HepG2 (cell line): ENCODE results near the gene RCC1. TPM values are rescaled to one million over a fixed set of nuclear protein-coding genes. Genes with fewer than 3 reads are reported as not detected.
A peak's percentile ranks its signal among the peaks of the same experiment; 100 is the strongest.

Experiments used
- FOXA3 ChIP-seq: IDR thresholded peaks from 2 replicates; pipeline ENCODE4 v1.6.1; 2016; ENCODE audit warnings: missing genetic modification reagents, missing compliant biosample characterization
- HDAC2 ChIP-seq: sonication (generic); formaldehyde crosslinking; IDR thresholded peaks from 2 replicates; pipeline ENCODE4 v1.4.0; 2020; ENCODE audit warnings: missing genetic modification reagents
- HOXD1 ChIP-seq: sonication (generic); formaldehyde crosslinking; IDR thresholded peaks from 2 replicates; pipeline ENCODE4 v1.5.0; 2020; ENCODE audit warnings: missing genetic modification reagents
- JUNB ChIP-seq: sonication (generic); formaldehyde crosslinking; IDR thresholded peaks from 2 replicates; pipeline ENCODE4 v1.8.0; 2022; ENCODE audit warnings: missing genetic modification reagents, mild to moderate bottlenecking, borderline replicate concordance
- KLF16 ChIP-seq, 2 experiments: sonication (generic) in 1 of 2; formaldehyde crosslinking in 1 of 2; IDR thresholded peaks; 2 replicates each; pipeline versions ENCODE4 v1.6.1 to v1.8.0; 2016 to 2023; ENCODE audit warnings: missing genetic modification reagents in 2 of 2, missing compliant biosample characterization in 1 of 2
- NFATC3 ChIP-seq: sonication (generic); formaldehyde crosslinking; IDR thresholded peaks from 2 replicates; pipeline ENCODE4 v1.5.1; 2020; ENCODE audit warnings: mild to moderate bottlenecking, missing genetic modification reagents
- NR1H2 ChIP-seq: sonication (generic); formaldehyde crosslinking; IDR thresholded peaks from 2 replicates; pipeline ENCODE4 v1.8.1; 2022; ENCODE audit warnings: low read depth, missing genetic modification reagents, borderline replicate concordance
- POLR2G ChIP-seq: fragments of 200-400 bp; formaldehyde crosslinking; IDR thresholded peaks from 2 replicates; pipeline ENCODE4 v1.6.1; 2018; ENCODE audit warnings: mild to moderate bottlenecking, low read depth, low read length, moderate library complexity
- RBM22 ChIP-seq: fragments of 200-400 bp; formaldehyde crosslinking; optimal IDR thresholded peaks from 2 replicates; pipeline ENCODE3; 2017; ENCODE audit warnings: mild to moderate bottlenecking, low read length, moderate library complexity
- SMYD3 ChIP-seq: sonication (generic); formaldehyde crosslinking; IDR thresholded peaks from 2 replicates; pipeline ENCODE4 v1.8.1; 2023; ENCODE audit warnings: mild to moderate bottlenecking, missing genetic modification reagents
- XRCC5 ChIP-seq: fragments of 200-400 bp; formaldehyde crosslinking; optimal IDR thresholded peaks from 2 replicates; pipeline ENCODE3; 2017; ENCODE audit warnings: mild to moderate bottlenecking, low read length
- YEATS4 ChIP-seq: sonication (generic); formaldehyde crosslinking; IDR thresholded peaks from 2 replicates; pipeline ENCODE4 v1.4.0; 2020; ENCODE audit warnings: missing genetic modification reagents, borderline replicate concordance
- ZBTB3 ChIP-seq: sonication (generic); formaldehyde crosslinking; IDR thresholded peaks from 2 replicates; pipeline ENCODE4 v1.4.0; 2020; ENCODE audit warnings: low read depth, mild to moderate bottlenecking, moderate library complexity, missing genetic modification reagents, borderline replicate concordance
- ZNF589 ChIP-seq: sonication (generic); formaldehyde crosslinking; conservative IDR thresholded peaks from 2 replicates; pipeline ENCODE4 v1.8.0; 2022; ENCODE audit warnings: mild to moderate bottlenecking, moderate library complexity, missing genetic modification reagents
- ZNF703 ChIP-seq: sonication (generic); formaldehyde crosslinking; IDR thresholded peaks from 2 replicates; pipeline ENCODE4 v1.5.1; 2020; ENCODE audit warnings: missing genetic modification reagents, mild to moderate bottlenecking, moderate library complexity, borderline replicate concordance
- polyA plus RNA-seq, 8 experiments: library from polyadenylated mRNA; depleted of rRNA in 3 of 8; stranded (reverse) in 7 of 8; unstranded in 1 of 8; fragments of >200 nt; fragmentation: Illumina TruSeq in 4 of 8; extraction: Trizol in 4 of 8; gene quantifications; 2 replicates each; pipeline versions ENCODE4 v1.2.1 to v1.2.3, GENCODE V29; 2011 to 2016; ENCODE audit warnings: low read depth in 4 of 8, missing spikeins in 1 of 8, mixed read lengths in 1 of 8; ENCODE audit not compliant: insufficient read depth in 1 of 8
- total RNA-seq, 5 experiments: library from RNA; depleted of rRNA; stranded (reverse); fragments of >200 nt; fragmentation: Illumina TruSeq; extraction: Trizol; gene quantifications; 2 replicates each; pipeline ENCODE4 v1.2.3, GENCODE V29; 2016; ENCODE audit warnings: low read depth in 1 of 5
- TF ChIP-seq, protein P1 (sequence below): sonication (generic); formaldehyde crosslinking; IDR thresholded peaks from 2 replicates; pipeline ENCODE4 v1.5.1; 2020; ENCODE audit warnings: missing genetic modification reagents, mild to moderate bottlenecking, borderline replicate concordance
- TF ChIP-seq, protein P2 (sequence below): sonication (generic); formaldehyde crosslinking; IDR thresholded peaks from 2 replicates; pipeline ENCODE4 v1.9.0; 2021; ENCODE audit warnings: missing genetic modification reagents, borderline replicate concordance
- TF ChIP-seq, protein P3 (sequence below): IDR thresholded peaks from 2 replicates; pipeline ENCODE4 v1.6.1; 2016; ENCODE audit warnings: low read depth, borderline replicate concordance
- TF ChIP-seq, protein P4 (sequence below): sonication (generic); formaldehyde crosslinking; IDR thresholded peaks from 2 replicates; pipeline ENCODE4 v1.8.1; 2023; ENCODE audit warnings: mild to moderate bottlenecking, moderate library complexity, missing genetic modification reagents
- TF ChIP-seq, protein P5 (sequence below): IDR thresholded peaks from 2 replicates; pipeline ENCODE4 v1.6.1; 2016

RCC1 gene
- total and polyA plus RNA-seq, 2 of the 13 experiments (the other 11 are each of a cell fraction or from before 2014, with no cell fraction given): 47.2 to 80.8 TPM

DNA sequence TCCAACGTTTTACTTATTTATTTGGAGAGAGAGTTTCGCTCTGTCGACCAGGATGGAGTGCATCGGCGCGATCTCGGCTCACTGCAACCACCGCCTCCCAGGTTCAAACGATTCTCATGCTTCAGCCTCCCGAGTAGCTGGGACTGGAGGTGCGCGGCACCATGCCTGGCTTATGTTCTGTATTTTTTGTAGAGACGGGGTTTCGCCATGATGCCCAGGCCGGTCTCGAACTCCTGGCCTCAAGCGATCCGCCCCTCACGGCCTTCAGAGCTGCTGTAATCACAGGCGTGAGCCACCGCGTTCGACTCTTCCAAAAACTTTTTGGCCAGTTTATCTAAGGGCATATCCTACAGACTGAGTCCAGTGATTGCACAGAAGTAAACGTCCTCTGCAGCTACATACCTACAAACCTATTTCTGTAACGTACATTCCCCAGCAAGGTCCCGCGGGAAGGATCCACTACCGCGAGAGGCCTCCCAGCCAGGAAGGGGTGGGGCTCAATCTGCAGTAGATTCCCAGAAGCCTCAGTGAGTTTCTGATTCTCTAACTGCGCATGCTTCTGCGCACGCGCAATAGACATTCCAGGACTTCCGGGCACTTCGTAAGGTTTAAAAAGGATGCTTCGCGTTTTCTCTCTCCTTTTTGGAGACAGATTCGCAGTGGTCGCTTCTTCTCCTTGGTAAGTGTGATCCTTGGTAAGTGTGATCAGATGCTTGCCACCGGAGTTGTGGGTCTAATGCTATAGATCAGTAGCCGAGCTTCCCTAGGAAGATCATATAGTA is at the start of gene RCC1 (continued):
- TF ChIP-seq, protein P1, sequence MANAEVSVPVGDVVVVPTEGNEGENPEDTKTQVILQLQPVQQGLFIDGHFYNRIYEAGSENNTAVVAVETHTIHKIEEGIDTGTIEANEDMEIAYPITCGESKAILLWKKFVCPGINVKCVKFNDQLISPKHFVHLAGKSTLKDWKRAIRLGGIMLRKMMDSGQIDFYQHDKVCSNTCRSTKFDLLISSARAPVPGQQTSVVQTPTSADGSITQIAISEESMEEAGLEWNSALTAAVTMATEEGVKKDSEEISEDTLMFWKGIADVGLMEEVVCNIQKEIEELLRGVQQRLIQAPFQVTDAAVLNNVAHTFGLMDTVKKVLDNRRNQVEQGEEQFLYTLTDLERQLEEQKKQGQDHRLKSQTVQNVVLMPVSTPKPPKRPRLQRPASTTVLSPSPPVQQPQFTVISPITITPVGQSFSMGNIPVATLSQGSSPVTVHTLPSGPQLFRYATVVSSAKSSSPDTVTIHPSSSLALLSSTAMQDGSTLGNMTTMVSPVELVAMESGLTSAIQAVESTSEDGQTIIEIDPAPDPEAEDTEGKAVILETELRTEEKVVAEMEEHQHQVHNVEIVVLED (CRISPR knock-in tag): peak; percentile 56; the same call in 1 of the 2 replicates
- TF ChIP-seq, protein P2, sequence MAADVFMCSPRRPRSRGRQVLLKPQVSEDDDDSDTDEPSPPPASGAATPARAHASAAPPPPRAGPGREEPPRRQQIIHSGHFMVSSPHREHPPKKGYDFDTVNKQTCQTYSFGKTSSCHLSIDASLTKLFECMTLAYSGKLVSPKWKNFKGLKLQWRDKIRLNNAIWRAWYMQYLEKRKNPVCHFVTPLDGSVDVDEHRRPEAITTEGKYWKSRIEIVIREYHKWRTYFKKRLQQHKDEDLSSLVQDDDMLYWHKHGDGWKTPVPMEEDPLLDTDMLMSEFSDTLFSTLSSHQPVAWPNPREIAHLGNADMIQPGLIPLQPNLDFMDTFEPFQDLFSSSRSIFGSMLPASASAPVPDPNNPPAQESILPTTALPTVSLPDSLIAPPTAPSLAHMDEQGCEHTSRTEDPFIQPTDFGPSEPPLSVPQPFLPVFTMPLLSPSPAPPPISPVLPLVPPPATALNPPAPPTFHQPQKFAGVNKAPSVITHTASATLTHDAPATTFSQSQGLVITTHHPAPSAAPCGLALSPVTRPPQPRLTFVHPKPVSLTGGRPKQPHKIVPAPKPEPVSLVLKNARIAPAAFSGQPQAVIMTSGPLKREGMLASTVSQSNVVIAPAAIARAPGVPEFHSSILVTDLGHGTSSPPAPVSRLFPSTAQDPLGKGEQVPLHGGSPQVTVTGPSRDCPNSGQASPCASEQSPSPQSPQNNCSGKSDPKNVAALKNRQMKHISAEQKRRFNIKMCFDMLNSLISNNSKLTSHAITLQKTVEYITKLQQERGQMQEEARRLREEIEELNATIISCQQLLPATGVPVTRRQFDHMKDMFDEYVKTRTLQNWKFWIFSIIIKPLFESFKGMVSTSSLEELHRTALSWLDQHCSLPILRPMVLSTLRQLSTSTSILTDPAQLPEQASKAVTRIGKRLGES (CRISPR knock-in tag): no peak
- TF ChIP-seq FOXA3 (CRISPR knock-in tag) (peak; percentile 30), POLR2G (peak; percentile 100), RBM22 (peak; percentile 6), NFATC3 (CRISPR knock-in tag) (no peak), JUNB (CRISPR knock-in tag) (no peak), YEATS4 (peak; percentile 90; the same call in 1 of the 2 replicates), ZNF589 (CRISPR knock-in tag) (peak; percentile 75; the same call in 1 of the 2 replicates), KLF16 (CRISPR knock-in tag; IDR thresholded peaks at IDR 0.05) (peak in 1 of 2 experiments; percentile 86; a peak in 2 of 4 replicates), XRCC5 (peak; percentile 37), ZNF703 (CRISPR knock-in tag) (no peak), ZBTB3 (CRISPR knock-in tag) (0 out of 2 replicates have a peak, but pooled peaks have one; percentile 9), NR1H2 (CRISPR knock-in tag) (peak; percentile 52; the same call in 1 of the 2 replicates), HOXD1 (CRISPR knock-in tag) (no peak), HDAC2 (CRISPR knock-in tag) (peak; percentile 50; the same call in 1 of the 2 replicates), SMYD3 (CRISPR knock-in tag) (no peak)
- TF ChIP-seq, protein P3, sequence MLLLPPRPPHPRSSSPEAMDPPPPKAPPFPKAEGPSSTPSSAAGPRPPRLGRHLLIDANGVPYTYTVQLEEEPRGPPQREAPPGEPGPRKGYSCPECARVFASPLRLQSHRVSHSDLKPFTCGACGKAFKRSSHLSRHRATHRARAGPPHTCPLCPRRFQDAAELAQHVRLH: 0 out of 2 replicates have a peak, but pooled peaks have one; percentile 38
- TF ChIP-seq, protein P4, sequence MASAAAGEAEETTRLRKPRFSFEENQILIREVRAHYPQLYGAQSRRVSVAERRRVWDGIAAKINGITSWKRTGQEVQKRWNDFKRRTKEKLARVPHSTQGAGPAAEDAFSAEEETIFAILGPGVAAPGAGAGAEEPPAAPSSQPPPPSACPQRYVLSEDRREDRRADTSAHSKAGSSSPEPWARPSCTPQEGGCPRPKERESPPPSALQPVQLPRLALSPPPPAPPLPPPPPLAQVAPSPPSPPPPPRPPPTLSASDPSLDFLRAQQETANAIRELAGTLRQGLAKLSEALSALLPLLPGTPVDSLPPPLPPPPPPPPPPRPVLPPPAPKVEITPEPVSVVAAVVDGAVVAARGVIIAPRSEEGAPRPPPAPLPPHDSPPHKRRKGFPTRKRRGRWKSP (CRISPR knock-in tag): peak; percentile 45; the same call in 1 of the 2 replicates
- TF ChIP-seq, protein P5, sequence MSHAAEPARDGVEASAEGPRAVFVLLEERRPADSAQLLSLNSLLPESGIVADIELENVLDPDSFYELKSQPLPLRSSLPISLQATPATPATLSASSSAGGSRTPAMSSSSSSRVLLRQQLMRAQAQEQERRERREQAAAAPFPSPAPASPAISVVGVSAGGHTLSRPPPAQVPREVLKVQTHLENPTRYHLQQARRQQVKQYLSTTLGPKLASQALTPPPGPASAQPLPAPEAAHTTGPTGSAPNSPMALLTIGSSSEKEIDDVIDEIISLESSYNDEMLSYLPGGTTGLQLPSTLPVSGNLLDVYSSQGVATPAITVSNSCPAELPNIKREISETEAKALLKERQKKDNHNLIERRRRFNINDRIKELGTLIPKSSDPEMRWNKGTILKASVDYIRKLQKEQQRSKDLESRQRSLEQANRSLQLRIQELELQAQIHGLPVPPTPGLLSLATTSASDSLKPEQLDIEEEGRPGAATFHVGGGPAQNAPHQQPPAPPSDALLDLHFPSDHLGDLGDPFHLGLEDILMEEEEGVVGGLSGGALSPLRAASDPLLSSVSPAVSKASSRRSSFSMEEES (CRISPR knock-in tag): peak; percentile 58; the same call in 1 of the 2 replicates
